ENCODE data around the gene AP3S2. TPM values are rescaled to one million over a fixed set of nuclear protein-coding genes. Genes with fewer than 3 reads are reported as not detected.

The AP3S2 gene
- polyA plus RNA-seq, 10 donors, result 23.0 to 36.5 (median 29.1) TPM

DNA sequence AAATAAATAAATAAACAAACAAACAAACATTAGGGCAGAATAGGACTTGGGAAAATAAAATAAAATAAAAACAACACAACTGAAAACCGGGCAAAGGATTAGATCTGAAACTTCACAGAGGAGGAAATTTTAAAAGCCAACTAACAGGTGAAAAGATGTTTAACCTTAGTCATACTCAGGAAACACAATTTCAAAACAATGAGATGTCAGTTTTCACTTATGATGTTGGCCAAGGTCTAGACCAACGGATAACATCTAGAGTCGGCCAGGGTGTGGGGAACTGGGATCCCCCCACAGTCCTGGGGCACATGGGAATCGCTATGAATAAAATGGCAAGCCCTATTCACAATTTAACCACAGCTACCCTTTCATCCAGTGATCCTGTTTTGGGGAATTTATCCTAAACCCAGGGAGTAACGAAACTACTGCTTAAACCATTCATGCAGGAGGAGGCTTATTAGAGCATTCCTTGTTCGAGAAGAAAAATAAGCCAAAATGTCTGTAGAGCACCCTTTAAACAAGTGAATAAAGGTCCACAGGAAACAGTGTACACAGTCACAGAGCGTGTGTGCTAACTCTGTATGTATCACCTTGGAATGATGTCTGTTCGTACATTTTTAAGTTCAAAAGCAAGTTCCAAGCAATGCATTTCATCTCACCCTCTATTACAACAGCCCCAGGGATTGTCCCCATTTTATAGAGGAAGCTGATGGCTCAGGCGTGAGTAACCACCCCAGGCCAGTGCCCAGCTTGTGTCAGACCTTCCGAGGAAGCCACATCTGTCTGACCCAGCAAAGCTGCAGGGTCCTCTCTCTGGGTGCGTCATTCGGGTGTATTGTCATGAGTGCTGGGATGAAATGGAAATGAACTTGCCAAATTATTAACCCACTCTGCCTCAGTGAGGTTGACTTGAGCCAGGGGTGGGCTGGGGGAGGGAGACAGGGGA is 72.9 kb downstream of the AP3S2 start:
- DNase-seq, result no peak

DNA sequence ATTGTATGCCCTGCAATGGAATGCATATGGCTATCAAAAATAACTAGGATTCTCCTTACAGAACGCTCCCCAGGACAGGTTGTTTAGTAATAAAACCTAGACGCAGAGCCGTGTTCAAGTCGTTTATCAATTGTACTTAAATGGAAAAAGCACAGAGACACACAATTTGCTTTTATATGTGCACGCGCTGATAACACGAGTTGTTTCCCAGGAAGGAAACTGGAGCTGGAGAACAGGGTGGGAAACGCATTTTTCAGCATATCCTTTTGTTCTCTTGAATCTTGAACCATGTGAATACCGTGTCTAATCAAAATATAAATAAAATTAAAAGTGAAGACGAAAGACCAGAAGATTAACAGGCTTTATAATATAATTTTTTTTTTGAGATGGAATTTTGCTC is 75.5 kb downstream of the AP3S2 start:
- no peak for DNase-seq

DNA sequence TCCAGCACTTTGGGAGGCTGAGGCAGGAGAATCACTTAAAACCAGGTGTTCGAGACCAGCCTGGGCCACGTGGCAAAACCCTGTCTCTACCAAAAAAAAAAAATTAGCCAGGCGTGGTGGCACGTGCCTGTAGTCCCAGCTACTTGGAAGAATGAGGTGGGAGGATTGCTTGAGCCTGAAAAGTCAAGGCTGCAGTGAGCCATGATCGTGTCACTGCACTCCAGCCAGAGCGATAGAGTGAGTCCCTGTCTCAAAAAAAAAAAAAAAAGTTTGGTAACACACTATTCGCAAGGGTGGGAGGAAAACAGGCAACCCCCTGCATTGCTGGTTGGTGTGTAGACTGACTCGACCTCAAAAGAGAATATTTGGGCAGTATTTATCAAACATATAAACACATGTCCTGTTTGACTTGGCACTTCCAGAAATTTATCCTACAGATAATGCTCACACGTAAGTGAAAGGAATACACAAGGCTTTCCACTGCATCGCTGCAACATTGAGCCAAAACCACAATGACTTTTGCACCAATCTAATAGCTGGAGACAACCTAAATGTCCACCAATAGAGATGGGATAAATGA is 76.0 kb downstream of the AP3S2 start:
- no peak for DNase-seq

DNA sequence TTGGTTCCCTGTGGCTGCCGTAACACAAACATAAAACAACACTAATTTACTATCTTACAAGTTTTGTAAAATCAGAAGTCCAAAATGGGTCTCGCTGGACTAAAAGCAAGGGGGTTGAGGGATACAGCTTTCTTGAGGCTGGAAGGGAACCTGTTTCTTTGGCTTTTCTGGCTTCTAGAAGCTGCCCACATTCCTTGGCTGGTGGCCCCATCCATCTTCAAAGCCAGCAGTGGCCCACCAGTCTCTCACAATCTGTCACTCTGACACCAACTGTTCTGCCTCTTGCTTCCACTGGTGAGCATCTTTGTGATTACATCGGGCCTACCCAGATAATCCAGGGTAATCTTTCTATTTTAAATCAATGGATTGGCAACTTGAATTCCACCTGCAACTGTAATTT is 78.0 kb downstream of the AP3S2 start:
- no peak for DNase-seq

DNA sequence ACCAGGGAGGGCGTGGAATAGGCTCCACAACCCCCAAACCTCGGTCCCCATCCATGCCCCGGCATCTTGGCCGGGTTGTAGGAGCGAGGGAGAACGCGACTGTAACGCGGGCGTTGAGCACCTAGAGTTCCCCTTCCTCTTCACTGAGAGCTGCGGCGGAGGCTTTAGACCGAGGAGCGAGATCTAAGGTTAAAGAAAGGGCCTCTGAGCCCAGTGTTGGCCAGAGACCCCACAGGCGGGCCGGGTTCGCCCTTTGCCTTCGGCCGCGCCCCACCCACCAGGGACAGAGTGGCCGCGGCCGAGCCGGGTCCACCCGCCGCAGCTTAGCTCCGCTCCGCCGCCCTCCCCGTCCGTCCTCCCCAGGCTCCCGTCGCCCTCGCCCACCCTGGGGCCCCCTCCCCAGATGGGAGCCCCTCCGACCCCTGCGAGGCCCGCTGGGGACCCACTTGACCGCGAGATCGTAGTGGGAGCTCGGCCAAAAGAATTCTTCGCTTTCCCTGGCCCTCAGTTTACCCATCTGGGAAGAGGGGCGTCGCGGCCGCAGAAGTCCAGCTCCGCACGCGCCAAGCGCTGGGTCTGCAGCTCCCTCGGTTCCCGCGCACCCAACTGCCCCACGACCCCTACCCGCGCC is 79.6 kb downstream of the AP3S2 start:
- DNase-seq, result peak in 1 of 3 donors; percentile 40

DNA sequence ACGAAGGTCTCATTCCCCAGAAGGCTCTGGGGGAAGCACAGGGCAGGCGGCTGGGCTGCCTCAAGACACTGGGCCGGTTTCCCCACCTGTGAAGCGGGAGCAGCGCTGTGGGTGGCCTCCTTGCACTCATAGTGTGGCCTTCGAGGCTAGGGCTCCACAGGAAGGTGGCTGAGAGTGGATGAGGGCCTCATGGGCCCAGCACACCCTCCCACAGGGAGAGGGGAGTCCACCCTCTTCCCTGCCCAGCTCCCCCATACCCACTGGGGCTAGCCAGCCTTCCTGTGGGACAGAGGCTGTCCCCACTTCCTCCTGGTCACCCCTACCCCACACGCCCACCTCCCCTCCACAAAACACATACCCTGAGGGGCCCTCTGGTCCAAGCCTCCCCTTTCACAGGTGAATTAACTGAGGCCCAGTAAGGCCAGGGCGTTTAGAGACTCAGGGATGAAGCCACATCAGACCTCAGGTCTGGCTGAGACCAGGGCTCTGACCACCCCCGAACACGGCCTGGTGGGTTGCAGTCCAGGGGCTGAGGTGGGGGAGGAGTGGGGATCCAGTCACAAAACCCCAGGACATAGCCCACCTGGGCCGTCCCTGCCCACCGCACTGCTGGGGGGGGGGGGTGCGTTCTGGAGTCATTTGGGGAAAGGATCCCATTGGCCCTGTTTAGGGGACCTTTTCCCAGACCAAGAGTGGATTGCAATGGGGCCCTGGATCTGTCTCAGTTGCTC is 80.2 kb downstream of the AP3S2 start:
- no peak for DNase-seq

DNA sequence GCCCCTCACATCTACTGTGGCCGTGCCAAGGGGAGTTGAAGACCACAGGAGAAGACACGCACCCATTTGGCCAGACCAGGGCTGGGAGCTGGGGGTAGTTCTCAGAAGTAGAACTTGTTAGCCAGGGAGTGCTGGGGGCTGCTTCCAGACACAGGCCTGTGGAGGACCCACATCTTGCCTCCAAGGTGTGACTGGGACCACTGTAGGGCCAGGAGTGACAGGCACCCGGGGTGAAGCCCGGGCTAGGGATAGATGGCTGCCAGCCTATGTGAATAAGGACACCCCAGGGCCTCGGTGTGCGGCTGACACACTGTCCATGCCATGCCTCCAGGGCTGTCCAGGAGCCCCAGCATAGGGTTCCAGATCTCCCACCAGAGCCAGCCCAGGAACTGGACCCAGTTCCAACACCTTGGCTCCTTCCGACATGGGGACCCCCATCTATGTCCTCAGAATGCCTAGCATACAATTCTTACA is 80.9 kb downstream of the AP3S2 start:
- no peak for DNase-seq

DNA sequence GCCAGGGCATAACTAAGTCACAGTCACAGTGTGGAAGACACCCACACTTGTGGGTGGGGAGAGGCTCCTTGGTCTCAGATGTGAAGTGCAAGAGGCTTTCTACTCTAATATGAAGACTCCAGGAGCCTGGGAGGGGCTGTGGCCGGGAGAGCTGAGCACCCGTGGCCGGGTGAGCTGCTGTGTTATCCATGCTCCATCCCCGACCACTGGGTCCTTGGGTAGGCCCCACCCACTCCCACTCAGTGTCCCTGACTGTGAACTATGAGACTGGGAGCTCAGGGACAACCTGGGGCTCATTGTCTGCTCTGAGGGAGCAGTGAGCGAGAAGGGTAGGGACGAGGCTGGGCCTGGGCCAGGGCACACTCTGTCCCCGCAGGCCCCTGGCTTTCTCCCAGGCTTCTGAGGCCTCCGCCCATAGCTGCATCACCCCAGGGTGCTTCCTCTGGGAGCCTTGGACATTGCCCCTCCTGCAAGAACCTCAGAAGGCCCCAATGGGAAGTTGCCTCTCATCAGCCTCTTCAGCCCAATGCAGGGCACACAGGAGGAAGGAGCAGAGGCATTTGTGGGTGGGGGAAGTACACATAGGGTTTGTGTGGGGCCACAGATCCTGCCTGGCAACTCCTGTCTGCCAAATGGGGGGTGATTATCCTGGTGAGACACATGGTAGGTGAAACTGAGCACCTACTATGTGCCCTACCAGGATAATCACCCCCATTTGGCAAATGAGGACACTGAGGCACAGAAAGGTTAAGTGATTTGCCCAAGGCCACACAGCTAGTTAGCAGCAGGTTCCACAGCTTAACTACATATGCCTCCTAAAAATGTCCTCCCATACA is 81.6 kb downstream of the AP3S2 start:
- DNase-seq, result no peak

DNA sequence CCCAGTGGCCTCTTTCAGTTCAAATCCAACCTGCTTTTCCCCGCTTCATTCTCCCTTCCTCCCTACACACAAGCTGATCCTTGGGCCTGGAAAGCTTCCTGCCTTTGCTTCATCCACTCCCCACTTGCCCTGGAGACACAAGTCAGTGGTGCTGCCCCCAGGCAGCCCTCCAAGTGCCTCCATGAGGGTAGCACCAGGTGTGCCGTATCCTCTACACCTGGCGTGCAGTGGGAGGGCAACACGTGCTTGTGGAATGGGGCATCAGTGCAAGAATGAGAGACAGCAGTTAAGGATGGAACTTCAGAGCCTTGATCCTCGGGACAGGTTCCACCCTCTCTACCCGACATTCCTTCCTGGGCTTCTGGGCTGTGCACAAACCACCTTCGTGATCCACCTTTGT is 83.0 kb downstream of the AP3S2 start:
- no peak for DNase-seq

DNA sequence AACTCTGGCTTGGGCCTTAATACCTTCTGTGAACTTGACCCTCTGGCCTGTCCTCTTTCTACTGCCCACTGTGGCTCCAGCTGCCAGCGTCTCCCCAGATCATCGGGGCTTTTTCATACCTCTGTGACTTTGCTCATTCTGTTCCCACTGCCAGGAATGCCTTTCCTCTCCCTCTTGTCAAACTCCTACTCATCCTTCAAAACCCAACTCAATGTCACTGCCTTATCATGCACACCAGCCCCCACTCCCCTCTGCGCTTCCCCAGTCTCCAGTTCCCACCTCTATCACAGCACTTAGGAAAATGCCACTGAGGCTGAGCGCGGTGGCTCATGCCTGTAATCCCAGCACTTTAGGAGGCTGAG is 84.0 kb downstream of the AP3S2 start:
- no peak for DNase-seq

DNA sequence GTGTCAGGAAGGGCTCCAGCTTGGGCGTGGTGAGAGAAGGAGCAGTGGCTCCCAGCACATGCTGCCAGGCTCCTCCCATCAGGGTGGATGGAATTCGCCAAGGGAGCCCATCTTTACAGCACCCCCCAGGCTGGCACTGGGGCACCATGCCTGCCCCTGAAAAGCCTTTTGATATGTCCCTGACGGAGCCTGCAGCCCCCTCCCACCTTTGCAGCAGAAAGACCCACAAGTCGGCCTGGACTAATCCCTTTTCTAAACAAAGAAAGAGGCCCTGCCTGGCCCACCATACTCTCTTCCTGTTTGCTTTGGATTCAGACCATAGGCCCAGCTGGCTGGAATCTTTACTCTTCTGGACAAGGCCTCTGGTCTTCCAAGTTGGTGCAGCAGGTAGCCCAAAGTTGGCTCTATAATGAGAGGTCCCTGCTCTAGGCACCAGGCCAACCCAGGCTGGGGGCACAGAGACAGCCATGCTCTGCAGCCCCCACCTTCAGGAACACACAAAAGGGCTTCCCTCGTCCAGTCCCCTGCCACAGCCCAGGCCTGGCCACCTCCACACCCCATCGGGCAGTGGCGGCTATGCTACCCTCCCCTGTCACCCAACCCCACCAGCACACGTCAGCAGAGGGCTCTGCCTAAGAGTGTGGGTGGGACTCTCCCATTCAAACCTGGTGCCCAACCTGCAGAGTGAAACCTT is 84.6 kb downstream of the AP3S2 start:
- no peak for DNase-seq

DNA sequence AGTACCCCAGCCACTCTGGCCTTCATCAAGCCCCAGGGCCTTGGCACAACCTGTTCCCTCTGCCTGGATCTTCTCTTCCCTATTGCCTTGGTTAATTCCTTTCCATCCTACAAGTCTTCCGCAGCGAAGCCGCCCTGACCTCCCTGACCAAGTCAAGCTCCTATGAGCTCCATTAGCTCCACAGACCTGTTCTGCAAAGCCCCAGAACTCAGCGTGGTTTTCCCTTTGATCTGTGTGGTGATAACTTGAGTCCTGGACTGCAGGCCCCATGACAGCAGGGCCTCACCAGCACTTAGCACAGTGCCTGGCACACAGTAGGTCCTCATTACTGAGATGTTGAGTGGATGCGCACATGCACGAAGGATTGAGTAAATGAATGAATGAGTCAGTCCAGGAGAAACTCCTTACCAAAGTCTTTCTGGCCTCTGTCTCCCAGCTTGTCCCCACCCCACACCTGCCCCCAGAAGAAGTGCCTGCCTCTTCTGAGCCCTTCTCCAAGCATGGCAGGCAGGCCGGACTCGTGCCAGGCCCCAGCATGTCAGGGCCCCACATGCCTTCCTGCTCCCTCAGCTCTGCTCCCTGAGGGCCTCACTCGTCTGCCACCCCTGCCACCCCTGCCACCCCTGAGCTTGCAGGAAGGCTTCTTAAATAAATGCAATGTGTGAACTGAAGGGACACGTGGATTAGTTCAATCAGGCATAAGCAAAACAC is 85.5 kb downstream of the AP3S2 start:
- DNase-seq, result no peak

DNA sequence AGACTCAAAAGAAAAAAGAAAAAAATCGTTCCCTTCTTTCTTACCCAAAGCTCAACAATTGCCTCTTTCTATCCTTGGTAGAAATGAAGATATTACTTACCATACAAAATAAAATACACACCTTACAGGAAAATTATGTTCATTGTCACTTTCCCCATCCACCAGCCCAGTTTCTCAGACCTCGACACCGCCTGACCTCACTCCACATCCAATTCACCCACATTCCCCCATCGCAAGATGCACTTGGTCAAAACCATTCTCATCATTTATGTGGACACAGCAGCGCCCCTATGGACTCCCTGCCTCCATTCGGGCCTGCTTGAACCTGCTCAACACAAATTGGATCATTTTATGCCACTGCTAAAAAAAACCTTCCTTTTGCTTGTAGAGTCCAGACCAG is 86.1 kb downstream of the AP3S2 start:
- DNase-seq, result no peak

DNA sequence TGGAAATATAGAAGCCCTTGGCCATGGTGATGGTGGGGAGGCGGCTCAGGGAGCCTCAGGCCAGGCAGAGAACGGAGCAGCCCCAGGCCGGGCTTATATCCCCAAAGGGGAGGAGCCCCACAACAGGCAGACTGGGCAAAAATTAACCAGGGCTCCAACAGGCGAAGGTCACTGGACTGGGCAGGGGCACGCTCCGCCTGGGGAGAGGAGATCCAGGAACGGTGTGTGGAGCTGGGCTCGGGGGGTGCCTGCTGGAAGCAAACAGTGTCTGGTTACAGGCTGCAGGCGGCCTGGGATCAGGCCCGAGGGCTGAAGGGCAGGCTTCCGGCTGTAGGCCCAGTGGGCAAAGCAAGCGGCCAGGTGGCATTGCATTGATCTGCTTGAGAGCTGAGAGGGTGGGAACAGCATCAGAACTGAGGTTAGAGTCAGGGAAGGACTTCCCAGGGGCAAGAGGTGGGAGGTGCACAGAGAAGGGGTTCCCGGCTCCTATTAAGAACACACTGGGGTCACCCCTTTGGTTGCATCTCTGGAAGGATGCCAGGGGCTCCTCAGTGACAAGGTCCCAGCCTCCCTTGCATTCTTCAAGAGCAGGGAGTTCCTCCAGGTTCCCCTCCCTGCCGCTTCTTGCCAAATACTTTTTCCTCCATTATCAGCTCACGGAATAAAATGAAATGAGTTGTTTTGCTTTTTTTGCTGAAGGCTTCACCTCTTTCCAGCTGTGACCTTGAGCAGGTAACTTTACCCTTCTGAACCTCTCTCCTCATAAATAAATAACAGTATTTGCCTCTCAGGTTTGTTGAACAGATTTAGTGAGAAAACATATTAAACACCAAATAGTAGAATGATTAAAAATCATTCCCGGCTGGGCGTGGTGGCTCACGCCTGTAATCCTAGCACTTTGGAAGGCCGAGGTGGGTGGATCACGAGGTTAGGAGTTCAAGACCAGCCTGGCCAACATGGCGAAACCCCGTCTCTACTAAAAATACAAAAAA is 86.9 kb downstream of the AP3S2 start:
- DNase-seq, result no peak

DNA sequence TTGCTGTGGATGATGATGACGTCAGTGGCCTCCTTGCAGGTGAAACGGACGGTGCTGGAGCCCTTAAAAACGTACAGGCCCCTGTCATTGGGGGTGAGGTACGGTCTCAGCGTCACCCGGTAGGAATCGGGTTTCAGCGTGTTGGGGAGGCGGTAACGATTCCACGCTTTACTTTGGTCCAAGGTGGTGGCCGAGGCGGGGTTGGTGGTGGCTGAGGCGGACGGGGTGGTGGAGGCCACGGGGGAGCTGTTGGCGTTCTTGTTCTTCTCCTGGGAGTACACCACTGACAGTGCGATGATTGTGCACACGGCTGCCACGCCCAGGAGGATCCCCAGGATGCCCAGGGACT is 87.6 kb downstream of the AP3S2 start:
- no peak for DNase-seq

DNA sequence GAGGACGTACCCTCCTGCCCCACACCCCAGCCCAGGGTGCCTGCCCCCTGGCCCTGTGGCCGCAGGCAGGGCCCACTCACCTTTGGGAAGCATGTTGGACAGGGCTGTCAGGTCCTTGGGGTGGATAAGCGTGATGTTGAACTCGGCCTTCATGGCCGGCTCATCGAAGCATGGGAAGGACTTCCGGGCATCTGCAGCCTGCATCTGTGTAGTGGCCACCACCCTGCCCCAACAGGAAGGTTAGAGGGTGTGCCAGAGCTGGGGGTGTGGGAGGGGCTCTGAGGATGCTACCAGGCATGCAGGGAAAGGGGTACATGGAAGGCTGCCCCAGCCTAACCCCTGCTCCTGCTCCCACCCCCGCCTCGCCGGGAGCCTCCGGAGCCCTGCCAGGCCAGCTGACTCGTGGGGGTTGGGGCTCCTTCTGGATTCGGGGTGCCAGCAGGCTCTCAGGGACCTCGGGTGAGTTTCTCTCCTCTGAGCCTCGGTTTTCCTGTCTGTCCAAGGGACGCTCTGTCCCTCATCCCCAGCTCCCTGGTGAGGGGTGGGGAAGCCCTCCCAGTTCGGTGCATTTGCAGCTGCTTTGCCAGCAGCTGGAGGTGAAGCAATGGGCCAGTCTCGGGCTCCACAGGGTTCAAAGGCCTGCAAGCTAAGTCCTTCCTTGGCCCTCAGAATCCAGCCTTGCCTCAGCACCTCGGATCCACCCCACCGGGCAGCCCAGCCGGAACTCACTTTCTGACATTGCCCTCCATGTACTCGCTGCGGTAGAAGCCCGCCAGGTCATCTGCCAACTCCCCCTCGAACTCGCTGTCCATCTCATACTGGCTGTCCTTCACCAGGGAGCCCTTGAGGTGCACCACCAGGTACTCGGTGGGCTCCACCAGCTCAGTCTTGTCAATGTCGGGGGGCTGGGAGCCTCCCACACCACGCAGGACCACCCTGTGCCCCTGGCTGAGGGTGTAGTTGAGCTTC is 88.3 kb downstream of the AP3S2 start:
- DNase-seq, result no peak
